Caco-2 (cell line): ENCODE measurements around the gene SIRPG. TPM values are rescaled to one million over a fixed set of nuclear protein-coding genes. Genes with fewer than 3 reads are reported as not detected.

Experiments
- BruUV-seq: library from RNA; stranded (reverse); fragments of 400-500 nt; replicated peaks from 2 replicates; lab custom pipeline; 2021; lab: Mats Ljungman, UMichigan
- CTCF ChIA-PET: fragments of 300-600 bp; sonication (Branson Sonifier 250); formaldehyde crosslinking; loops from one replicate; lab custom pipeline; 2022; ENCODE audit warnings: antibody characterized with exemption; lab: Charles Lee
- POLR2A ChIA-PET: fragments of 300-600 bp; sonication (Branson Sonifier 250); formaldehyde crosslinking; loops from one replicate; lab custom pipeline; 2022; ENCODE audit warnings: antibody characterized with exemption; lab: Charles Lee
- DNase-seq, 2 experiments: peaks; one replicate each; pipeline versions ENCODE4 v3.0.0 to v3.0.0-alpha.2; 2020 to 2022
- H3K27me3 ChIP-seq: replicated peaks from 2 replicates; pipeline ENCODE4 v1.6.0; 2011; ENCODE audit warnings: low read length; ENCODE audit not compliant: control insufficient read depth, insufficient read depth
- H3K36me3 ChIP-seq: 2 replicates; pipeline ENCODE4 v1.5.1; 2011; ENCODE audit warnings: low read length; ENCODE audit not compliant: control insufficient read depth, insufficient read depth
- H3K4me1 ChIP-seq: fragments of 250-450 bp; sonication (Bioruptor Pico); 2 replicates; pipeline ENCODE4 v1.5.1; 2020; ENCODE audit warnings: mild to moderate bottlenecking
- H3K4me3 ChIP-seq: 2 replicates; pipeline ENCODE4 v1.5.1; 2011; ENCODE audit warnings: low read depth, mild to moderate bottlenecking, control low read depth, low read length
- H3K9me3 ChIP-seq: fragments of 250-450 bp; sonication (Bioruptor Pico); 2 replicates; pipeline ENCODE4 v1.5.1; 2020; ENCODE audit warnings: mild to moderate bottlenecking, moderate library complexity
- H3K27ac Mint-ChIP-seq: one replicate; pipeline ENCODE4 v1.8.0; 2022; ENCODE audit warnings: mixed read lengths; ENCODE audit not compliant: unreplicated experiment
- H3K27me3 Mint-ChIP-seq: one replicate; pipeline ENCODE4 v1.8.0; 2022; ENCODE audit warnings: mixed read lengths; ENCODE audit not compliant: insufficient read depth, unreplicated experiment
- H3K36me3 Mint-ChIP-seq: one replicate; pipeline ENCODE4 v1.8.0; 2022; ENCODE audit warnings: mild to moderate bottlenecking, mixed read lengths; ENCODE audit not compliant: insufficient read depth, unreplicated experiment
- H3K4me1 Mint-ChIP-seq: one replicate; pipeline ENCODE4 v1.8.0; 2022; ENCODE audit warnings: low read depth, mixed read lengths; ENCODE audit not compliant: unreplicated experiment
- H3K4me3 Mint-ChIP-seq: one replicate; pipeline ENCODE4 v1.8.0; 2022; ENCODE audit warnings: mild to moderate bottlenecking, moderate library complexity, mixed read lengths; ENCODE audit not compliant: unreplicated experiment
- H3K9me3 Mint-ChIP-seq: one replicate; pipeline ENCODE4 v1.8.0; 2022; ENCODE audit warnings: mixed read lengths; ENCODE audit not compliant: unreplicated experiment
- intact Hi-C: fragments of 100-400 bp; cut with micrococcal nuclease; formaldehyde crosslinking; loops from one replicate; pipeline ENCODE4 v1.10.0; 2022; ENCODE audit not compliant: unreplicated experiment
- total RNA-seq: library from RNA; stranded (reverse); gene quantifications from 2 replicates; pipeline ENCODE4 v1.2.3, GENCODE V29; 2022
- TF ChIP-seq, protein P1 (sequence below), 2 experiments: fragments of 200-600 bp in 1 of 2; IDR thresholded peaks; 1 replicate in 1 of 2; 2 replicates in 1 of 2; pipeline versions ENCODE4 v1.5.1 to v1.8.0; 2011 to 2022; ENCODE audit warnings: antibody characterized with exemption in 1 of 2, control low read depth in 1 of 2, inconsistent platforms in 1 of 2, low read depth in 1 of 2, low read length in 1 of 2, mild to moderate bottlenecking in 1 of 2, moderate library complexity in 1 of 2; ENCODE audit not compliant: insufficient read depth in 1 of 2, severe bottlenecking in 1 of 2, unreplicated experiment in 1 of 2

The SIRPG gene
- total RNA-seq, 1 experiment from 2014 or later, result not detected

DNA sequence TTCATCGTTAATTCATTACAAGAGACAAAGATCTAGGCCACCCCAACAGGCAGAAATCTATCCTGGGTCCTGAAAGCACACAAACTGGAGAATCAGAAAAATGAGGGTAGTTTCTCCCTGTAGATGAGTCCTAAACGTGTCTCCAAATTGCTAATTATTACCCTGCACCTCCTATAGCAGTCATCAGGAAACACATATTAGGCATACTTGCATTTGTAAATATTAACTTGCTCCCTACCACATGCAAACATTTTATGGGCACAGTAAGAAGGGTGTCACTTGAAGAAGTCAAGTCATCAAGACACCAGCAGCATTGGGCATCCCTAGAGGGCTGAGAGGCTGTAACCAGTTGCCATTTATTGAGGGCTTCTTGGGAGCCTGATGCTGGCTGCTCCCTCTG, 19.8 kb downstream of the SIRPG start:
- ChIA-PET POLR2A (no interaction called here), CTCF (no interaction called here)
- Histone ChIP-seq H3K27me3 (no peaks in the 10 kb centered on the region), H3K4me1 (peaks cover 11% of the 10 kb centered on the region), H3K36me3 (no peaks in the 10 kb centered on the region), H3K4me3 (no peak overlapping the region), H3K9me3 (peaks cover 8% of the 10 kb centered on the region)
- intact Hi-C loops, result no loop called here
- no peak for DNase-seq
- H3K27me3 Mint-ChIP-seq, result peaks cover 3% of the 10 kb centered on the region
- H3K27ac Mint-ChIP-seq, result no peak overlapping the region
- H3K4me1 Mint-ChIP-seq, result peaks cover 9% of the 10 kb centered on the region
- BruUV-seq, result no TSS peak
- no peak overlapping the region for H3K4me3 Mint-ChIP-seq
- TF ChIP-seq, protein P1, sequence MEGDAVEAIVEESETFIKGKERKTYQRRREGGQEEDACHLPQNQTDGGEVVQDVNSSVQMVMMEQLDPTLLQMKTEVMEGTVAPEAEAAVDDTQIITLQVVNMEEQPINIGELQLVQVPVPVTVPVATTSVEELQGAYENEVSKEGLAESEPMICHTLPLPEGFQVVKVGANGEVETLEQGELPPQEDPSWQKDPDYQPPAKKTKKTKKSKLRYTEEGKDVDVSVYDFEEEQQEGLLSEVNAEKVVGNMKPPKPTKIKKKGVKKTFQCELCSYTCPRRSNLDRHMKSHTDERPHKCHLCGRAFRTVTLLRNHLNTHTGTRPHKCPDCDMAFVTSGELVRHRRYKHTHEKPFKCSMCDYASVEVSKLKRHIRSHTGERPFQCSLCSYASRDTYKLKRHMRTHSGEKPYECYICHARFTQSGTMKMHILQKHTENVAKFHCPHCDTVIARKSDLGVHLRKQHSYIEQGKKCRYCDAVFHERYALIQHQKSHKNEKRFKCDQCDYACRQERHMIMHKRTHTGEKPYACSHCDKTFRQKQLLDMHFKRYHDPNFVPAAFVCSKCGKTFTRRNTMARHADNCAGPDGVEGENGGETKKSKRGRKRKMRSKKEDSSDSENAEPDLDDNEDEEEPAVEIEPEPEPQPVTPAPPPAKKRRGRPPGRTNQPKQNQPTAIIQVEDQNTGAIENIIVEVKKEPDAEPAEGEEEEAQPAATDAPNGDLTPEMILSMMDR (IDR thresholded peaks at IDR 0.05; ENCODE audit: insufficient read depth in 1 of 2, low read depth in 1 of 2, low read length in 1 of 2, severe bottlenecking in 1 of 2, unreplicated experiment in 1 of 2), result no peak
- H3K9me3 Mint-ChIP-seq, result no peaks in the 10 kb centered on the region
- H3K36me3 Mint-ChIP-seq, result no peaks in the 10 kb centered on the region

GRCh38 chr20:1637226-1637625, 20.4 kb downstream of the SIRPG start:
- Mint-ChIP-seq H3K9me3 (no peaks in the 10 kb centered on the region), H3K4me1 (peaks cover 14% of the 10 kb centered on the region), H3K27me3 (peaks cover 3% of the 10 kb centered on the region), H3K4me3 (no peak overlapping the region), H3K27ac (no peak overlapping the region), H3K36me3 (no peaks in the 10 kb centered on the region)
- no peak for DNase-seq
- Histone ChIP-seq H3K27me3 (no peaks in the 10 kb centered on the region), H3K36me3 (no peaks in the 10 kb centered on the region), H3K4me3 (no peak overlapping the region), H3K9me3 (peaks cover 8% of the 10 kb centered on the region), H3K4me1 (peaks cover 11% of the 10 kb centered on the region)
- ChIA-PET CTCF (no interaction called here), POLR2A (no interaction called here)
- intact Hi-C loops, result no loop called here
- no TSS peak for BruUV-seq
- TF ChIP-seq, protein P1 (IDR thresholded peaks at IDR 0.05; ENCODE audit: insufficient read depth in 1 of 2, low read depth in 1 of 2, low read length in 1 of 2, severe bottlenecking in 1 of 2, unreplicated experiment in 1 of 2), result no peak

DNA sequence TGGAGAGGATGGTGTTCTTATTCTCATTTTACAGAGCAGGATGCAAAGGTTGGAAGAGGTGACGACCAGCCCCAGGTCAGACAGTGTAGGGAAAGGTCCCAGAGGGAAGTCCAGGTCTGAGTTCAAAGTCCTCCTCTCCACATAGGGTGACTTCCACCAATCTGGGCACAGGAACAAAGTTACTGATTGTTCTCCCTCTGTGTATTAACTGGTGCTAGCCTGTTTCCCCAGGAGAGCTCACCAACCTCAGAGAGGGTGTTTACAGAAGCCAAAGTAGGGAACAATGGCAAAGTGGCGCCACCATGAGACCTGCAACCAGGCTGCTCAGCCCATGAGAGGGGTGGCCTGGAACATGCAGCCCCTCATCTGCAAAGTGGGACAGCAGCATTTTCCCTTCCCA, 21.0 kb downstream of the SIRPG start:
- peaks cover 7% of the 10 kb centered on the region for H3K9me3 ChIP-seq
- TF ChIP-seq, protein P1 (IDR thresholded peaks at IDR 0.05; ENCODE audit: insufficient read depth in 1 of 2, low read depth in 1 of 2, low read length in 1 of 2, severe bottlenecking in 1 of 2, unreplicated experiment in 1 of 2), result no peak
- no peak for DNase-seq
- no peaks in the 10 kb centered on the region for H3K36me3 ChIP-seq
- H3K4me3 ChIP-seq, result no peak overlapping the region
- H3K27me3 Mint-ChIP-seq, result peaks cover 3% of the 10 kb centered on the region
- H3K4me1 Mint-ChIP-seq, result peaks cover 16% of the 10 kb centered on the region
- no peaks in the 10 kb centered on the region for H3K36me3 Mint-ChIP-seq
- no peaks in the 10 kb centered on the region for H3K9me3 Mint-ChIP-seq
- H3K27me3 ChIP-seq, result no peaks in the 10 kb centered on the region
- BruUV-seq, result no TSS peak
- intact Hi-C loops, result no loop called here
- H3K4me3 Mint-ChIP-seq, result no peak overlapping the region
- CTCF ChIA-PET, result no interaction called here
- H3K27ac Mint-ChIP-seq, result no peak overlapping the region
- POLR2A ChIA-PET, result no interaction called here
- H3K4me1 ChIP-seq, result peaks cover 11% of the 10 kb centered on the region
